GM23248 (cell line): ENCODE data around the gene MST1.

Experiments
- EZH2 ChIP-seq: fragments of 200-600 bp; sonication (generic); IDR thresholded peaks from 2 replicates; pipeline ENCODE4 v1.6.1; 2018; ENCODE audit warnings: antibody characterized with exemption, mild to moderate bottlenecking; ENCODE audit not compliant: insufficient read depth, poor library complexity, severe bottlenecking
- EZH2phosphoT487 ChIP-seq: fragments of 200-600 bp; sonication (generic); IDR thresholded peaks from 2 replicates; pipeline ENCODE4 v1.6.1; 2018; ENCODE audit warnings: antibody characterized with exemption, moderate library complexity, mild to moderate bottlenecking, low read depth; ENCODE audit not compliant: insufficient read depth

GRCh38 chr3:49720855-49721595 is 31.8 kb upstream of the MST1 start:
- TF ChIP-seq EZH2phosphoT487: no peak
- no peak for TF ChIP-seq EZH2
